HCT116 (cell line): ENCODE results near the gene PRSS57.

ENCODE experiments used
- ATF3 ChIP-seq: IDR thresholded peaks from 2 replicates; pipeline ENCODE4 v1.6.1; 2012
- CEBPB ChIP-seq: IDR thresholded peaks from 2 replicates; pipeline ENCODE4 v1.6.1; 2012; ENCODE audit warnings: low read depth
- ELF1 ChIP-seq: IDR thresholded peaks from 2 replicates; pipeline ENCODE4 v1.6.1; 2012; ENCODE audit warnings: low read depth, borderline replicate concordance
- EZH2 ChIP-seq: fragments of 200-600 bp; sonication (generic); IDR thresholded peaks from 2 replicates; pipeline ENCODE4 v1.6.1; 2017; ENCODE audit warnings: antibody characterized with exemption, mixed run types
- JUND ChIP-seq: IDR thresholded peaks from 2 replicates; pipeline ENCODE4 v1.6.1; 2012
- MAX ChIP-seq: IDR thresholded peaks from 2 replicates; pipeline ENCODE4 v1.6.1; 2012
- POLR2A ChIP-seq: IDR thresholded peaks from 2 replicates; pipeline ENCODE4 v1.7.0; 2011; ENCODE audit warnings: borderline replicate concordance; ENCODE audit not compliant: insufficient read depth, insufficient read length; ENCODE audit errors: extremely low read depth
- POLR2AphosphoS5 ChIP-seq: IDR thresholded peaks from 2 replicates; pipeline ENCODE4 v1.6.1; 2011; ENCODE audit warnings: mild to moderate bottlenecking, low read depth, low read length, moderate library complexity
- SIN3A ChIP-seq: IDR thresholded peaks from 2 replicates; pipeline ENCODE4 v1.6.1; 2012; ENCODE audit warnings: low read depth
- ZFX ChIP-seq: fragments of 450-650 bp; IDR thresholded peaks from 2 replicates; pipeline ENCODE4 v1.6.1; 2017
- ZNF274 ChIP-seq: fragments of 200-500 bp; sonication (Bioruptor generic); IDR thresholded peaks from 2 replicates; pipeline ENCODE4 v1.6.1; 2014; ENCODE audit warnings: mild to moderate bottlenecking, low read depth, low read length, inconsistent platforms
- TF ChIP-seq, protein P1 (sequence below), 3 experiments: fragments of 200-600 bp in 1 of 3; sonication (generic) in 1 of 3; IDR thresholded peaks in 2 of 3; conservative IDR thresholded peaks in 1 of 3; 2 replicates each; pipeline ENCODE4 v1.5.1; 2012 to 2017; ENCODE audit warnings: low read depth in 2 of 3, low read length in 2 of 3, antibody characterized with exemption in 1 of 3, borderline replicate concordance in 1 of 3, control low read depth in 1 of 3, mild to moderate bottlenecking in 1 of 3, mixed read lengths in 1 of 3, mixed run types in 1 of 3, moderate library complexity in 1 of 3; ENCODE audit not compliant: insufficient read depth in 1 of 3
- TF ChIP-seq, protein P2 (sequence below): IDR thresholded peaks from 2 replicates; pipeline ENCODE4 v1.6.1; 2012; ENCODE audit warnings: low read depth

DNA sequence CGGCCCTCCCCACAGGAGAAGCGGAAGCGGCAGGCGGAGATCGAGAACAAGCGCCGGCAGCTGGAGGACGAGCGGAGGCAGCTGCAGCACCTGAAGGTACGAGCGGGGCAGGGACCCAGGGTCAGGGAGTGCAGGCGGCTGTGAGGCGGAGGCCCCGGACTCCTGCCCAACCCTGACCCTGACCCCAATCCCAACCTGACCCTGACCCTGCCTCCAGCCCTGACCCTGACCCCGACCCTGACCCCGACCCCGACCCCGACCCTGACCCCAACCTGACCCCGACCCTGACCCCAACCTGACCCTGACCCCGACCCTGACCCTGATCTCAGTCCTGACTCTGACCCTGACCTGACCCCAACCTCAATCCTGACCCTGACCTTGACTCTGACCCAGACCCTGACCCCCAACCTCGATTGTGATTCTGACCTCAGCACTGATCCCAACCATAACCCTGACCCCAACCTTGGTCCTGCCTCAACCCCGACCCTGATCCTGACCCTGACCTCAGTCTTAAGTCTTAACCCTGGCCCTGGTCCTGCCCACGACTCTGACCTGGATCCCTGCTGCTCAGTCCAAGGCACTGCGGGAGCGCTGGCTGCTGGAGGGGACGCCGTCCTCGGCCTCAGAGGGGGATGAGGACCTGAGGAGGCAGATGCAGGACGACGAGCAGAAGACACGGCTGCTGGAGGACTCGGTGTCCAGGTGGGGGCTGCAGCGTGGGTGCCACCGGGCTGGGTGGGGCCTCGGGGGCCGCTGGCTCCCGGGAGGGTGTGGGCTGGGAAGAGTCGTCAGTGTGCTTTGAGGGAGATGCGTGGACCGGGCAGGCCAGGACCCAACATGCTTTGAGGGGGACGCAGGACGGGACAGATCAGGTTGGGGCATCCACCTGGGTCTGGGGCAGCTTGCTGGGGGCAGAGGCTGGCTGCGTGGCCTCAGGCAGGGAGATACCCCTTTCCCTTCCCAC, 32.0 kb upstream of the PRSS57 start:
- TF ChIP-seq, protein P1, sequence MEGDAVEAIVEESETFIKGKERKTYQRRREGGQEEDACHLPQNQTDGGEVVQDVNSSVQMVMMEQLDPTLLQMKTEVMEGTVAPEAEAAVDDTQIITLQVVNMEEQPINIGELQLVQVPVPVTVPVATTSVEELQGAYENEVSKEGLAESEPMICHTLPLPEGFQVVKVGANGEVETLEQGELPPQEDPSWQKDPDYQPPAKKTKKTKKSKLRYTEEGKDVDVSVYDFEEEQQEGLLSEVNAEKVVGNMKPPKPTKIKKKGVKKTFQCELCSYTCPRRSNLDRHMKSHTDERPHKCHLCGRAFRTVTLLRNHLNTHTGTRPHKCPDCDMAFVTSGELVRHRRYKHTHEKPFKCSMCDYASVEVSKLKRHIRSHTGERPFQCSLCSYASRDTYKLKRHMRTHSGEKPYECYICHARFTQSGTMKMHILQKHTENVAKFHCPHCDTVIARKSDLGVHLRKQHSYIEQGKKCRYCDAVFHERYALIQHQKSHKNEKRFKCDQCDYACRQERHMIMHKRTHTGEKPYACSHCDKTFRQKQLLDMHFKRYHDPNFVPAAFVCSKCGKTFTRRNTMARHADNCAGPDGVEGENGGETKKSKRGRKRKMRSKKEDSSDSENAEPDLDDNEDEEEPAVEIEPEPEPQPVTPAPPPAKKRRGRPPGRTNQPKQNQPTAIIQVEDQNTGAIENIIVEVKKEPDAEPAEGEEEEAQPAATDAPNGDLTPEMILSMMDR (IDR thresholded peaks at IDR 0.05 in 2 of 3, conservative IDR thresholded peaks at IDR 0.05 in 1 of 3; ENCODE audit: borderline replicate concordance in 1 of 3, insufficient read depth in 1 of 3, low read depth in 2 of 3, low read length in 2 of 3) = no peak
- TF ChIP-seq, protein P2, sequence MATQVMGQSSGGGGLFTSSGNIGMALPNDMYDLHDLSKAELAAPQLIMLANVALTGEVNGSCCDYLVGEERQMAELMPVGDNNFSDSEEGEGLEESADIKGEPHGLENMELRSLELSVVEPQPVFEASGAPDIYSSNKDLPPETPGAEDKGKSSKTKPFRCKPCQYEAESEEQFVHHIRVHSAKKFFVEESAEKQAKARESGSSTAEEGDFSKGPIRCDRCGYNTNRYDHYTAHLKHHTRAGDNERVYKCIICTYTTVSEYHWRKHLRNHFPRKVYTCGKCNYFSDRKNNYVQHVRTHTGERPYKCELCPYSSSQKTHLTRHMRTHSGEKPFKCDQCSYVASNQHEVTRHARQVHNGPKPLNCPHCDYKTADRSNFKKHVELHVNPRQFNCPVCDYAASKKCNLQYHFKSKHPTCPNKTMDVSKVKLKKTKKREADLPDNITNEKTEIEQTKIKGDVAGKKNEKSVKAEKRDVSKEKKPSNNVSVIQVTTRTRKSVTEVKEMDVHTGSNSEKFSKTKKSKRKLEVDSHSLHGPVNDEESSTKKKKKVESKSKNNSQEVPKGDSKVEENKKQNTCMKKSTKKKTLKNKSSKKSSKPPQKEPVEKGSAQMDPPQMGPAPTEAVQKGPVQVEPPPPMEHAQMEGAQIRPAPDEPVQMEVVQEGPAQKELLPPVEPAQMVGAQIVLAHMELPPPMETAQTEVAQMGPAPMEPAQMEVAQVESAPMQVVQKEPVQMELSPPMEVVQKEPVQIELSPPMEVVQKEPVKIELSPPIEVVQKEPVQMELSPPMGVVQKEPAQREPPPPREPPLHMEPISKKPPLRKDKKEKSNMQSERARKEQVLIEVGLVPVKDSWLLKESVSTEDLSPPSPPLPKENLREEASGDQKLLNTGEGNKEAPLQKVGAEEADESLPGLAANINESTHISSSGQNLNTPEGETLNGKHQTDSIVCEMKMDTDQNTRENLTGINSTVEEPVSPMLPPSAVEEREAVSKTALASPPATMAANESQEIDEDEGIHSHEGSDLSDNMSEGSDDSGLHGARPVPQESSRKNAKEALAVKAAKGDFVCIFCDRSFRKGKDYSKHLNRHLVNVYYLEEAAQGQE = no peak
- TF ChIP-seq ATF3 = no peak
- TF ChIP-seq EZH2 = no peak
- TF ChIP-seq JUND = no peak
- no peak for TF ChIP-seq MAX
- no peak for TF ChIP-seq ZFX
- no peak for TF ChIP-seq SIN3A
- TF ChIP-seq POLR2AphosphoS5 = no peak
- TF ChIP-seq ELF1 = no peak
- TF ChIP-seq CEBPB = no peak
- TF ChIP-seq POLR2A = no peak
- no peak for TF ChIP-seq ZNF274
